Esophagus squamous epithelium (tissue), 5 donors: ENCODE measurements around the gene DHPS. TPM values are rescaled to one million over a fixed set of nuclear protein-coding genes. Genes with fewer than 3 reads are reported as not detected.

ENCODE experiments used
- DNase-seq: peaks from one replicate; lab custom pipeline; 2025; lab: John Stamatoyannopoulos, UW
- H3K27ac ChIP-seq, 4 donors: fragments of 200-600 bp; sonication (generic); one replicate each; pipeline ENCODE4 v1.5.1; 2016 to 2019; ENCODE audit warnings: mild to moderate bottlenecking in 1 of 4
- H3K27me3 ChIP-seq, 4 donors: fragments of 200-600 bp; sonication (generic); 1 replicate in 3 of 4; 2 replicates in 1 of 4; pipeline versions ENCODE4 v1.5.1 to v1.6.0; 2017 to 2021; ENCODE audit warnings: antibody characterized with exemption in 1 of 4
- H3K36me3 ChIP-seq, 3 donors: fragments of 200-600 bp; sonication (generic); one replicate each; pipeline ENCODE4 v1.5.1; 2016 to 2019
- H3K4me1 ChIP-seq, 3 donors: fragments of 200-600 bp; sonication (generic); one replicate each; pipeline ENCODE4 v1.5.1; 2017 to 2019
- H3K4me3 ChIP-seq, 4 donors: fragments of 200-600 bp; sonication (generic); 1 replicate in 3 of 4; 2 replicates in 1 of 4; pipeline ENCODE4 v1.5.1; 2016 to 2019; ENCODE audit warnings: mild to moderate bottlenecking in 2 of 4, moderate library complexity in 1 of 4
- H3K9me3 ChIP-seq, 3 donors: fragments of 200-600 bp; sonication (generic); one replicate each; pipeline ENCODE4 v1.5.1; 2016 to 2019
- CTCF ChIP-seq, 6 experiments: fragments of 450-650 bp in 4 of 6; fragments of 200-600 bp in 2 of 6; sonication (generic) in 2 of 6; IDR thresholded peaks; one replicate each; pipeline ENCODE4 v1.5.1; 2016 to 2019; ENCODE audit warnings: antibody characterized with exemption in 6 of 6, mild to moderate bottlenecking in 4 of 6, moderate library complexity in 4 of 6
- POLR2A ChIP-seq, 4 donors: fragments of 450-650 bp; IDR thresholded peaks; one replicate each; pipeline ENCODE4 v1.6.1; 2017; ENCODE audit warnings: antibody characterized with exemption in 4 of 4, mild to moderate bottlenecking in 4 of 4, moderate library complexity in 3 of 4
- WGBS, 2 donors: methylation state at CpG; one replicate each; pipeline ENCODE4 v1.1.5; 2018; 5-methylcytosine and 5-hydroxymethylcytosine counted together
- intact Hi-C: fragments of 100-400 bp; cut with DNase I; formaldehyde crosslinking; loops from one replicate; pipeline ENCODE4 v1.15.0; 2022
- total RNA-seq, 4 donors: library from RNA; depleted of rRNA; stranded (reverse); fragments of >200 nt; gene quantifications; one replicate each; pipeline ENCODE4 v1.1.0, GENCODE V29; 2016
- donor health status: DM: yes; HTN: yes; CAD: no.

DHPS gene
- total RNA-seq, 4 donors from 2014 or later = 45.3 to 93.5 (median 51.5) TPM

- Histone ChIP-seq H3K36me3 (peaks cover 0 to 33% (median under 1%) of the 10 kb centered on the region in 3 donors), H3K4me1 (peaks cover 16 to 24% (median 17%) of the 10 kb centered on the region in 3 donors), H3K4me3 (peak overlapping the region in 1 of 4 donors; percentile 88), H3K27me3 (no peaks in the 10 kb centered on the region), H3K27ac (no peak overlapping the region), H3K9me3 (no peaks in the 10 kb centered on the region)
- WGBS, 2 donors = 80 to 88% methylated on average over 1 of the region's 2 CpGs
- intact Hi-C loops = no loop called here
- no peak for TF ChIP-seq POLR2A (IDR thresholded peaks at IDR 0.05)
- no peak for DNase-seq
Observed at GRCh38 chr19:12695096-12695495, 13.4 kb upstream of the DHPS start.

GRCh38 chr19:12694641-12695040 lies 13.0 kb upstream of the DHPS start:
- TF ChIP-seq POLR2A (IDR thresholded peaks at IDR 0.05) = no peak
- TF ChIP-seq CTCF (IDR thresholded peaks at IDR 0.05) = no peak
- no peak for DNase-seq
- intact Hi-C loops = no loop called here

GRCh38 chr19:12692960-12693359 lies 11.3 kb upstream of the DHPS start:
- WGBS, 2 donors = 79 to 84% methylated on average over 3 of the region's 5 CpGs
- Histone ChIP-seq H3K4me1 (peaks cover 16 to 24% (median 17%) of the 10 kb centered on the region in 3 donors), H3K27ac (no peak overlapping the region), H3K9me3 (no peaks in the 10 kb centered on the region), H3K4me3 (no peak overlapping the region), H3K36me3 (peaks cover 0 to 25% (median 0%) of the 10 kb centered on the region in 3 donors), H3K27me3 (no peaks in the 10 kb centered on the region)
- DNase-seq = no peak
- no peak for TF ChIP-seq CTCF (IDR thresholded peaks at IDR 0.05)
- TF ChIP-seq POLR2A (IDR thresholded peaks at IDR 0.05) = no peak
- intact Hi-C loops = no loop called here

More at GRCh38 chr19:12694641-12695040, 13.0 kb upstream of the DHPS start:
- no peak overlapping the region for H3K27ac ChIP-seq
- no peaks in the 10 kb centered on the region for H3K9me3 ChIP-seq
- peaks cover 16 to 24% (median 17%) of the 10 kb centered on the region in 3 donors for H3K4me1 ChIP-seq
- 90 to 96% methylated on average over 2 to 5 of the region's 16 CpGs for WGBS, 2 donors
- no peak overlapping the region for H3K4me3 ChIP-seq
- H3K27me3 ChIP-seq = no peaks in the 10 kb centered on the region
- peaks cover 0 to 31% (median 0%) of the 10 kb centered on the region in 3 donors for H3K36me3 ChIP-seq

DNA sequence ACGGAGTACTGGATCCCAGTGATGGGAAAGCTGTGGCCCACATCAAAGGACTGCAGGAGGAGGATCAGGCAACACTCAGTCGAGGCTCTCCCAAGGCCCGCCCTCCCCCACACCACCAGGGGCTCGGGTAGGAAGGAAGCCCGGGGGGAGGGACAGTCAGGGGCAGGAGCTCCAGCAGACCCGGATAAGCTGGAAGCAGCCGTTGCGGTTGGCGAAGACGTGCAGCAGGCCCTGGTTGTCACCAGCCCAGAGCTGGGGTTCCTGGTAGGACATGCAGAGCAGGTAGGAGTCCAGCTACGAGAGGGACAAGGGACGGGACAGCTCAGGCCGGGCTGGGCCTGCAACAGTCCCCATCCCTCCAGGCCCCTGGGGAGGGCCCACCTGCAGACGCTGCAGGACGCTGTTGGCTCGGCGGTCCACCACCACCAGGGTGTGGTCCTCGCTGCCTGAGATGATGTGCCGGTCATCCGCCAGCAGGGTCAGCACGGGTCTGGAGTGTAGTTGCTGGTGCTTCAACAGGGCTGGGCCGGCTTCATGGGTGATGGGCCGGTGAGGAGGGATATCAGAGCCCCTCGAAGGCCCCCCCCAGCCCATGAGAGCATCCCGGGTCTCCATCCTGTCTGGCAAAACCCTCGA lies 8.0 kb upstream of the DHPS start:
- peaks cover 0 to 28% (median 0%) of the 10 kb centered on the region in 3 donors for H3K36me3 ChIP-seq
- no peaks in the 10 kb centered on the region for H3K27me3 ChIP-seq
- WGBS, 2 donors = 76 to 83% methylated on average over 11 to 19 of the region's 26 CpGs
- peaks cover 0 to under 1% (median 0%) of the 10 kb centered on the region in 3 donors for H3K4me1 ChIP-seq
- no peak overlapping the region for H3K4me3 ChIP-seq
- DNase-seq = no peak
- no peaks in the 10 kb centered on the region for H3K9me3 ChIP-seq
- intact Hi-C loops = no loop called here
- H3K27ac ChIP-seq = no peak overlapping the region
- TF ChIP-seq POLR2A (IDR thresholded peaks at IDR 0.05) = no peak
- no peak for TF ChIP-seq CTCF (IDR thresholded peaks at IDR 0.05)

- intact Hi-C loops = no loop called here
- Histone ChIP-seq H3K4me3 (no peak overlapping the region), H3K9me3 (no peaks in the 10 kb centered on the region), H3K27ac (no peak overlapping the region), H3K36me3 (peaks cover 0 to 28% (median 0%) of the 10 kb centered on the region in 3 donors), H3K4me1 (no peaks in the 10 kb centered on the region), H3K27me3 (no peaks in the 10 kb centered on the region)
- DNase-seq = no peak
- WGBS, 2 donors = 100% methylated on average over 1 to 2 of the region's 12 CpGs
- TF ChIP-seq POLR2A (IDR thresholded peaks at IDR 0.05) = no peak
- no peak for TF ChIP-seq CTCF (IDR thresholded peaks at IDR 0.05)
Observed at GRCh38 chr19:12689012-12689411, 7.3 kb upstream of the DHPS start.
